SKM-1 (cell line): ENCODE results near the gene ADGRV1.
A peak's percentile ranks its signal among the peaks of the same experiment; 100 is the strongest.
"Not testable (repeated sequence)": the region's sequence is repeated elsewhere in the genome, so short reads cannot be mapped to it uniquely, and the experiment has no call there.

Experiments used
- DNase-seq: peaks from one replicate; lab custom pipeline; 2025; ENCODE audit not compliant: unreplicated experiment; lab: John Stamatoyannopoulos, UW

Gene ADGRV1

GRCh38 chr5:90969945-90970344, 411.3 kb downstream of the ADGRV1 start:
- not testable (repeated sequence) for DNase-seq

GRCh38 chr5:90981177-90981576, 422.6 kb downstream of the ADGRV1 start:
- no peak for DNase-seq

GRCh38 chr5:90981821-90982220, 423.2 kb downstream of the ADGRV1 start:
- no peak for DNase-seq

- DNase-seq = no peak
Observed at GRCh38 chr5:90982576-90982975, 424.0 kb downstream of the ADGRV1 start.

GRCh38 chr5:90983148-90983547, 424.6 kb downstream of the ADGRV1 start:
- peak; percentile 22 for DNase-seq

GRCh38 chr5:90983711-90984124, 425.1 kb downstream of the ADGRV1 start:
- no peak for DNase-seq

- no peak for DNase-seq
Observed at GRCh38 chr5:90985341-90985740, 426.7 kb downstream of the ADGRV1 start.

GRCh38 chr5:90987726-90988125, 429.1 kb downstream of the ADGRV1 start:
- no peak for DNase-seq

GRCh38 chr5:90991201-90991600, 432.6 kb downstream of the ADGRV1 start:
- no peak for DNase-seq

- DNase-seq = no peak
Observed at GRCh38 chr5:90994796-90995195, 436.2 kb downstream of the ADGRV1 start.

GRCh38 chr5:90996089-90996488, 437.5 kb downstream of the ADGRV1 start:
- no peak for DNase-seq

GRCh38 chr5:90997082-90997481, 438.5 kb downstream of the ADGRV1 start:
- DNase-seq = no peak

GRCh38 chr5:91000743-91001142, 442.1 kb downstream of the ADGRV1 start:
- no peak for DNase-seq

GRCh38 chr5:91006713-91007112, 448.1 kb downstream of the ADGRV1 start:
- no peak for DNase-seq

- DNase-seq = no peak
Observed at GRCh38 chr5:91007251-91007650, 448.7 kb downstream of the ADGRV1 start.

GRCh38 chr5:91007780-91008402, 449.3 kb downstream of the ADGRV1 start:
- DNase-seq = no peak

- no peak for DNase-seq
Observed at GRCh38 chr5:91010090-91010489, 451.5 kb downstream of the ADGRV1 start.

GRCh38 chr5:91011029-91011428, 452.4 kb downstream of the ADGRV1 start:
- DNase-seq = no peak

- not testable (repeated sequence) for DNase-seq
Observed at GRCh38 chr5:91012867-91013266, 454.3 kb downstream of the ADGRV1 start.

- no peak for DNase-seq
Observed at GRCh38 chr5:91016322-91016721, 457.7 kb downstream of the ADGRV1 start.

- no peak for DNase-seq
Observed at GRCh38 chr5:91016954-91017700, 458.5 kb downstream of the ADGRV1 start.

GRCh38 chr5:91018200-91018599, 459.6 kb downstream of the ADGRV1 start:
- no peak for DNase-seq
